GM21619 (cell line): Measurements from ENCODE around the gene APMAP.

Experiments
- ATAC-seq: cut with Tn5 transposase; IDR thresholded peaks from one replicate; pipeline ENCODE4 v1.9.1; 2021; ENCODE audit not compliant: unreplicated experiment

APMAP gene

DNA sequence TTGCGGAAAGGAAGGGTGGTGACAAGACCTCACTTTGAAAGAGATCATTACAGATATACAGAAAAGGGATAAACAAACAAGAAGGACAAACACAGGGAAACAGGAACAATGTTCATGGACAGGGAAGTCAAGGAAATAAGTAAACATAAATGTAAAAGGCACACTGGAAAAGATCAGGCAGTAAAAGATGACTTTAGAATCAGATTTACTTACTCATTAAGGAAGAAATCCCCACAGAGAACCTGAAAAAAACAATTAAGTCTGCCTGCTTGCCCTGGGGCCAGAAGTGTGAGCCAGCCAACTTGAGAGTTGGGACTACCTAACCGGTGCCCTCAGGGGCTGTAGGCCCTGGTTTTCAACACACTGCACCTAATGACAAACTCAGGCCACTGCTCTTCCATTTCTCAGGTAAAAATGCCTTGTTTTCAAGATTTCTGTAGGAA lies 1.7 kb downstream of the APMAP start:
- no peak for ATAC-seq

DNA sequence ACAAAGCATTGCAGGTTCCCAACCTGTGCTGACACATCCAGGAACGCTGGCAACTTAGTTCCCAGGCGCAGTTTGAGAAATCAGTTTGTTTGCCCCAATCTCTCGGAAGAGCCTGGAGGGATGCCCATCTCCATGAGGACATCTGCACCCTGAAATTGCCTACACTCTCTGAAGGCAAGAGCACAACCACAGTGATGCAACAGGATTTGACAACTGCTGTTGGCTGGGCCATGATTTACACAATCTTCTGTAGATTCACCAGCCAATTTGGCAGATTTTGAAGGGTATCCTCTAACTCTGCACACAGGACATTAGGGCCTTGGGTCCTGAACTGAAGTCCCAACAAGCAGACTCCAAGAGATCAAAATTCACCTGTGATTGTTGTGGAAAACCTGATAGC lies 3.4 kb downstream of the APMAP start:
- ATAC-seq = no peak

DNA sequence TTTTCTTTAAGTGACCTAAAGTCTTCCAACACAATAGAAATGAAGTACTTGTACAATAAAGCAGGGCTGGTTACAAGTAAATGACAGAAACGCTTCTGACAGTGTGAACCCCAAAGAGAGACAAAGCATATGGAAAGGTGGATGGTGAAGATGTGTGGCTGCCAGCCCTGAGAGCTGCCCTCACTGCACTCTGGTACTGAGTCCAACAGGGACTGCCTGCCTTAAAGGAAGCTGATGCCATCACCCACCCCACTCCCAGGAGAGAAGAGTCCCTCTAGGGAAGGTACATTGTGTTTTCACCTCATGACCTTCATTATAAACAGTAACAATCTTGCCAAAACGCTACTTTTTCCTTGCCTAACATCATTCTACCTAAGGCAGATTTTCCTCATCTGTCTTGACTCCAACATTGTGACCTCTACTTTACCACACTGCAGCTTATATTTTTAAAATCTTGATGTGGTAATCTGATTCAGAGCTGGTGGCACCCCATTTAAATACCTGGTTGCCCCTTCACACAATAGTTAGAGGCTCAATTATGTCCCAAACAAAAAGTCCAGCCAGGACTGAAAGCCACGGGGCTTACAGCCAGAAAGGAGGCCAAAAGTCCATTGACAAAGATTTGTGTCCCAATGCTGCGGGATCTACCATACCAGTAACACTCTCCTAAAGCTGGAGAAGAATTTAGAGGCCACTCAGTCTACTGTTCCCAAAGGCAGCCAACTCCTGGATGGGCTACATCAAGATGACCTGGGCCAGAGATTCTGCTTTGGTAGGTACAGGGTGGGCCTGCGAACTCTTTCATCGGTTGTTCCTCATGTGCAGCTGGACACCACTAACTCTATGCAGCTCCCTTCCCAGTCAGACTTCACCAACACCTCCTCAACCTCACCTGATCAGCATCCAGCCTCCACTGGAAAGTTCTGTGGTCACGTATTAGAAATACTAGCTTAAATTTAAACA lies 4.4 kb downstream of the APMAP start:
- no peak for ATAC-seq

DNA sequence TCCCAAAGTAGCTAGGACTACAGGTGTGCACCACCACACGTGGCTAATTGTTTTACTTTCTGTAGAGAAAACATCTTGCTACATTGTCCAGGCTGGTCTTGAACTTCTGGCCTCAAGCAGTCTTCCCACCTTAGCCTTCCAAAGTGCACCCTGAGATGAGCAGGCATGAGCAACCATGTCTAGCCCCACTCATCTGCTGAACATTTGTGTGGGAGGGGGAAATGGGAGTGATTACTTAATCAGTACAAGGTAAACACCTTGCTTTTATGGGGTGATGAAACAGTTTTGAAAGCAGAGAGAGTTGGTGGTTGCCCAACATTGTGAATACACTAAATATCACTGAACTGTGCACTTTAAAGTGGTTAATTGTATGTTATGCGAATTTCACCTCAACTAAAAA lies 5.3 kb downstream of the APMAP start:
- no peak for ATAC-seq

DNA sequence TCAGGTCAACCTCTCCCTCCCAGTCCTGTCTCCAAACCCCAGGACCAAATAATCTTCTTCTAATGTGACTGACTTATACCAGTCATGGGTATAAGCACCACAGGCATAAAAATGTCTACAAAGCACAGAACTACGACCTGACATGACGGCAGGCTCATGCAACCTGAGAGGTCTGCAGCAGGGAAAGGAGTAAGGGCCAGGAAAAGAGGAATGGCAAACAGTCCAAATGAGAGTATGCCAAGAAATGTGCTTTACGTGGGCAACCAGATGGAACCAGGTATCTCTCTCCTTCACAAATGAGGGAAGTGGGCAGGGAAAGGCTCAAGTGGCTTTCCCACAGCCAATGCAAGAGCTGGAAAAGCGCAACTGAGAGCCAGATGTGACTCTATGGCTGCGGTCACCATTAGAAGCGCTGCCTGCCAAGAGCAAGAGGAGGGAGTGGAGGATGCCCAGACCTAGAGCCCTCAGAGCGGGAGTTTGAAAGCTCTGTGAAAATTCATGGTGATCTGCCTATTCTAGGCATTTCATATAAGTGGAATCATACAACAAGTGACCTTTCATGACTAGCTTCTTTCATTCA lies 6.0 kb downstream of the APMAP start:
- ATAC-seq = no peak

DNA sequence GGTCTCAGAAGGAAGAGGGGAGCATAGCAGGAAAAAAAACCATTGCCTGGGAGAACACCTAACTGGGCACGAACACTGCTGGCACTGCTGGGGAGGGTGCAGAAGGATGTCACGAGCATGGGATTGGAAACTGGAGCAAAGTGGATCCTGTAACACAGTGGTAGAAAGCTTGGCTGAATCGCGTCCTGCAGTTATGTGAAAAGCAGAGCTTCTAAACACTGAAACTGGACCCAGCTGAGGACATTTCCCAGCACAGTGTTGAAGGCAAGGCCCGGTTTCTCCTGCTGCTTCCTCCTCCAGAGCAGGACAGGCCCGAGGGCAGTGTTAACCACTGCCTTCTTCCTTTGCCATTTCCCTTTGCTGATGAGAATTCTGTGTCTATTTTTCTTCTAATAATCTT lies 6.7 kb downstream of the APMAP start:
- ATAC-seq = no peak

DNA sequence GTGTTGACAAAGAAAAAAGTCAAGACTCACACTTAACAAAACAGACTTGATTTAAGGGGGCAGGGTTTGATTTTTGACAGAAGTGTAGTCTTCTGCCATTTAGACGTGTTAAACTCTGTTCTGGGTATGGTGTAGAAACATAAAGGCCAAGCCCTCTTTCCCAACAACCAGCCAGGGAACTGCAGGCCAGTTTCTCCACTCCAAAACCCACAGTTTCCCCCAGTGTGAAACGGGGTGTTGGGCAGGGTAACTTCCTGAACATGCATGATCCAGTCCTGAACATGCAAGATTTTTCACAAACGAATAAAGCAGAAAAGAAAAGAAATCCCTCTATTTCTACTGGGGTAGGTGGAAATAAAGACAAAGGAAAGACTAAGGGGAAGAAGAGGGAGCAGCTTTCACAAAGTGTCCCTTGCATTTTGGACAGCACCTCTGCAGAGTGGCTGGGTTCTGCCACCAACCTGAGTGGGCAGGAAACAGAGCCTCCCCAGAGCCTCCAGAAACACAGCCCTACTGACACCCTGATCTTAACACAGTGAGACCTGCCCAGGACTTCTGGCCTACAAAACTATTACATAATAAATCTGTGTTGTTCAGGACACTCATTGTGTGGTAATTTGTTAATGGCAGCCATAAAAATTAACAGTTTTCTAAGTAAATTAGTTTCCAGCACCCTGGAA lies 7.5 kb downstream of the APMAP start:
- no peak for ATAC-seq

DNA sequence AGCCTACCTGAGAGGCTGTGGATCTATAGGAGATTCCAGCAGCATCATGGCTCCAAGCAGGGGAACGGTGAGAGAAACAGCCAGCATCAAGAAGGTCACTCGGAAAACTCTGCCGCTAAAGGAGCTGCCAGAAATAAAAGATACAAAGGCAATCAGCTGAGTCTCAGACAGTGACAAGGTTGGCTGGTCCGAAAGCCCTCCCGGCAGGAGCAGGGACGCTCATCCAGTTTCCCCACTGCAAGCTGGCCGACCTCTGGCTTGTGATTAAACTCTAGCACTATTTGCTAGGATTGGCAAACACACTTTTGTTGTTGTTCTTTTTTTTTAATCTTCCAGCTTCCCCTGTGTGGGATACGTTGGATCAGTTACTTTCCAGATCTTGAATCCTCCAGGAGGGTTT lies 8.7 kb downstream of the APMAP start:
- no peak for ATAC-seq

DNA sequence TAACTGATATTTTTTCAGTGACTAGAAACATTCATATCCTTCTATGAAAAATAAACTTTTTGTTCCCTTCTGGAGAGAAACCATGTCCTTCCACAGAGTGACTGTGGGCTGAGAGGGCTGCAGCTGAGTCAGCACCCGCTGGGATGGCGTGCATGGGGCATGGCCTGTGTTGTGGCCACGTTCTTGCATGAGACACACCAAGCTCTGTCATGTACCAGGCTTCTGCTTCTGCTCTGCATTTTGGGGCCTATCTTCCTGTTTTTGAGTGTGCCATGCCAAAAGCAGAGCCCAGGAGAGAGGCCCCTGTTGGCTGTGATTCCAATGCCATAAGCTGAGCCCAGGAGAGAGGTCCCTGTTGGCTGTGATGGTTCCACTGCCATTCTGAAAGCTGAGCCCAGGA lies 10.8 kb downstream of the APMAP start:
- no peak for ATAC-seq

DNA sequence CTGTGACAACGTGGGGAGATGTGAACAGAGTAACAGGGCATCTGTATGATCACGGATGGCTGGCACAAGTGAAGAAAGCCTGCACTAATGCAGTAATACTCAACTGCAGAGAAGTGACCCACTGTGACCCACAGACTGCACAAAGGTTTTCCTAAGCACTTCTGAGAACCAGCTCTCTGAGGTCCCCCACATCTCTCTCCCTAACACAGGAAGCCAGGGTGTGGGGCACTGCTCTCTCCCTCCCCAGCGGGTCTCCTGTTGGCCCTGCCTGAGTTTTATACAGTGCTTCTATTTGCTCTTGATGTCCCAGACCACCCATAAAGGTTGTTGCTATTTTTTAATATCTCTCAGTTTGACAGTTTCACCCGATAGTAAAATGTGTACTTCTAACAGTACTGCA lies 11.3 kb downstream of the APMAP start:
- ATAC-seq = no peak

DNA sequence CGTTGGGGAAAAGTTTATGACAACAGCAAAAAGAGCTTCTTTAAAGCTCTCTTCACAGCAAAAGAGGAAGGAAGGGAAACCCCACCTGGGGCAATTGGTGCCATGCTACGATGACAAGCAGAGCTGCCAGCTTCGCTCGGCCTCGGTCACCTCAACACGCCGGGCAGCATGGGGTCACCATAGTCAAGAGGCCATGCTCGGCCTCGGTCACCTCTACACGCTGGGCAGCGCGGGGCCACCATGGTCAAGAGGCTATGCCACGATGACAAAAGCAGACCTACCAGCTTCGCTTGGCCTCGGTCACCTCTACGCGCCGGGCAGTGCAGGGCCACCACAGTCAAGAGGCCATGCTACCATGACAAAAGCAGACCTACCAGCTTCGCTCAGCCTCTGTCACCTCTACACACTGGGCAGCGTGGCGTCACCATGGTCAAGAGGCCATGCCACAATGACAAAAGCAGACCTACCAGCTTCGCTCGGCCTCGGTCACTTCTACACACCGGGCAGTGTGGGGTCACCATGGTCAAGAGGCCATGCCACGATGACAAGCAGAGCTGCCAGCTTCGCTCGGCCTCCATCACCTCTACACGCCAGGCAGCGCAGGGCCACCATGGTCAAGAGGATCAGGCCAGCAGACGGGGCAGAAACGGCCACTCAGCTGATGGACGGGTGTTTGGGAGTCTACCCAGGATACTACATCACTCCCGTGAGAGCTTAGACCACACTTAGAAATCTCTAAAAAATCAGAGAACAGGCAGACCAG lies 12.1 kb downstream of the APMAP start:
- ATAC-seq = no peak

DNA sequence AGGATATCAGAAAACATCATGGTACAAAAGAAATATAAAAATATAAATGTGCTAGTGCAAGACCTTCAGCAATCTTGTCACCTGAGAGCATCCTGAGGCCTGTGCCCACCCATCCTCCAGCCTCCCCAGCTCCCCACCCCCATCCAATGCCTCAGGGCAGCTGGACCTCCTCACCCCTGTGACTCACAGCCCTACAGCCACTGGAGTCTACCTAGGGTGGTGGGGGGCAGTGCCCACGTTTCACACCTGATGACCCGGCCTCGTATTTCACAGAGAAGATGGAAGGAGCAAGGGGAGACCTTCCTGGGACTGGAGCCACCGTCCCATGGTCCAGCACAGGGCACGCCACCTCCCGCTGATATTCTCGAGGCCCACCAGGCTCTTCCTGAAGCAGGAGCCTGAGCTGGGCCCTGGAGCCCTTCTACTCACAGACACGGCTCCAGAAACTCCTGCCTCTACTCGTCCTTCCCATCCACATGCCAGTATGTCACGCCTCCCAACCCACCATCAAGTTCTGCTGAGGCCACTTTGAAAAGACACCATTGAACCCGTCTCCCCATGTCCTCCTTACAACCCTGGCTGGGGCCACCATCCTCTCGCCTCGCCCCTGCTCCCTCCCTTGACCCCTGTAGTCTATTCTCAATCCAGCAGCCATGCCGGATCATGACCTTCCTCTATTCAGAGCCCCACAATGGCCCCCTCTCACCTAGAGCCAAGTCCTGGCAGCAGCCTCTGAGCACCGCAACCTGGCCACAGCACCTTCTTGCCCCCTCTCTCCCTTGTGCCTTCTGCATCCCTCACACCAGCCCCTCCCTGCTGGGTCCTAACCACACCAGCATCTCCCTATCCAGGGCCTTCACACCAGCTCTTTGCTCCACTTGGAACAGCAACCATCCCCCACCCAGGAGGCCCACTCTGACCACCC lies 13.3 kb downstream of the APMAP start:
- no peak for ATAC-seq

DNA sequence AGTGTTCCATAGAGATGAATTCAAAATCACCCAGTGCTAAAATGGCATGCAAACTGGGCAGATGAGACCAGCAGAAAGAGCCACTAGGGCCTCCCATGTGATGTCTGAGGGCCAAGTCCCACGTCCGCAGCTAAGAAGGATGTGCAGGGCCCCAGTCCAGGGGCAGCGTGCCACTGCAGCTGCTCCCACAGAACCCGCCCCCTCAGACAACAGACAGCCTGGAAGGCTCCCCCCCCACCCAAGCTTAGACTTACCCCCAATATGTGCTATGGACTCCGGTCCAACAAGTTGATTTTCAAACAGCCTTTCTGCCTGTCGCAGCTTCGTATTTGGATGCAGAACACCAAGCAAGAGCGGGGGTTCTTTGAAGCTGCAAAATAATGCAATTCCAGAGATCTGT lies 14.0 kb downstream of the APMAP start:
- ATAC-seq = no peak

DNA sequence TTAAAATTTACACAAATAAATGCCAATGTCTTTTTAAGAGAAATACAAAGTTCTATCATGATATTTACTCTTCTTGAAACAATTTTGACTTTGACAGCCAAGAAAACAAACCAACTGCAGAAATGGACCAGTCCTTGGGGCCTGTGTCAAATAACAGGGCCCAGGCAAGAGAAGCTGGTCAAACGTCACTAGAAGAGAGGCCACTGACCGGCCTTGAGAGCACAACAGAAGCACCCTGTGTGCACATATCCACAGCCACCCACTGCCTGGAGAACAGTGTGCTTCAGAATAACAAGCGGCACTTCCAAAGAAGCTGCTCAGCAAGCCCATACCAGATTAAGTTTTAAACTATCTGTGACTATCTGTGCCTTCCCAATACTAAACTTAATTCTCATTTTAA lies 14.8 kb downstream of the APMAP start:
- ATAC-seq = no peak

DNA sequence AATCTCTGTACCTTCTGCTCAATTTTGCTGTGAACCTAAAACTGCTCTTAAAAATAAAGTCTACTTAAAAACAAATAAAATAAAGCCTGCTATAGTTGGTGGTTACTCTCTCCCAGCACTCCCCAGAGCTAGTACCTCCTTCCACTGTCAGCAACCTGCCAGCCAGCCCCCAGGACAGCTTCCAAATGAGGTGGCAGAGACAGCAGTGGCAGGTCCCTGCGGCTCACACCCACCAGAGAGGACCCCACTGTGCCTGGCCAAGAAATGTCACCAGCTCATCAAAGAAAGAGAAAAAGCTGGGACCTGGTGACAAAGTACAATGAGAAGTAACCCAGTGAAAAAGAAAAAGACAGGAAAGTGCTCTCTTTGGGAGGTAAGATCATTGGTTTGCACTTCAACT lies 15.2 kb downstream of the APMAP start:
- no peak for ATAC-seq

DNA sequence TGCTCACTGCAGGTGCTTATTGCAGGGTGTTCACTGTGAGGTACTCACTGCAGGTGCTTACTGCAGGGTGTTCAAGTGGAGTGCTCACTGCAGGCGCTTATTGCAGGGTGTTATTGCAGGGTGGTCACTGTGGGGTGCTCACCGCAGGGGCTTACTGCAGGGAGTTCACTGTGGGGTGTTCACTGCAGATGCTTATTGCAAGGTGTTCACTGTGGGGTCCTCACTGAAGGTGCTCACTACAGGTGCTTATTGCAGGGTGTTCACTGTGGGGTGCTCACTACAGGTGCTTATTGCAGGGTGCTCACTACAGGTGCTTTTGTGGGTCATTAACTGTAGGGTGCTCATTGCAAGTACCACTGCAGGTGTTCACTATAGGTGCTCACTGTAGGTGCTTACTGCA lies 20.2 kb downstream of the APMAP start:
- ATAC-seq = no peak

DNA sequence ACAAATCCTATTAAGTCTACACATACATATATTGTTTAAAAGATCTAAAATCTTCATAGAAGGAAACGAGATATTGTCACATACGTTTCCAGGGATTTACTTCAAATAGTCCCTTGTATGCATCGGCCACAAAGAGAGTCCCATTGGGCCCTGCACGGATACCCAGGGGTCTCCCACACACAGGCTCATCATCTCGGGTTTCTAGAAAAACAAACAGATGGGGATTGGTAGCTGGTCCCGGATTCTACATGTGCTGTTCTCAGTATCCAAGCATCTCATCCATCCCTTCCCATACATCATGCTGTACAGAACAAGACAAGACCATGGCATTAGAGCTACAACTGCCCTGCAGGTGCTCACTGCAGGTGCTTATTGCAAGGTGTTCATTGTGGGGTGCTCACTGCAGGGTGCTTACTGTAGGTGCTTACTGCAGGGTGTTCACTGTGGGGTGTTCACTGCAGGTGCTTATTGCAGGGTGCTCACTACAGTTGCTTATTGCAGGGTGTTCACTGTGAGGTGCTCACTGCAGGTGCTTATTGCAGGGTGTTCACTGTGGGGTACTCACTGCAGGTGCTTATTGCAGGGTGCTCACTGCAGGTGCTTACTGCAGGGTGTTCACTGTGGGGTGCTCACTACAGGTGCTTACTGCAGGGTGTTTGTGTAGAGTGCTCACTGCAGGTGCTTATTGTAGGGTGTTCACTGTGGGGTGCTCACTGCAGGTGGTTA lies 21.0 kb downstream of the APMAP start:
- no peak for ATAC-seq

DNA sequence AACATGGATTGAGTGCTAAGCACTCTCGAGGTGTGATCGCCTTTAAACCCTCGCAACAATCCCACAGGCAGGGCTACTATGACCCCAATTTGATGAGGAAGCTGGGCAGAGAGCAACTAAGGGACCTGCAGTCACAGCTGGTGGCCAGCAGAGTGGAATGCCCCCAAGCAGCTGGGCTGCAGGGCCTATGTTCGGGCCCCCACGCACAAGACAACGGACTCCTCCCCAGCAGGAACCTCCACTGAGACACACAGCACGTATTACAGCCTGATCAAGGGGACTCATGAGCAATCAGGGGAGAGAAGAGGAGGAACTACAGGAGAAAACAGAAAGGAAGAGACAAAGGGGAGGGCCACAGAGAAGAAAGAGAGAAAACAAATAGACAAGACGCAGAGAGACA lies 21.8 kb downstream of the APMAP start:
- ATAC-seq = no peak

DNA sequence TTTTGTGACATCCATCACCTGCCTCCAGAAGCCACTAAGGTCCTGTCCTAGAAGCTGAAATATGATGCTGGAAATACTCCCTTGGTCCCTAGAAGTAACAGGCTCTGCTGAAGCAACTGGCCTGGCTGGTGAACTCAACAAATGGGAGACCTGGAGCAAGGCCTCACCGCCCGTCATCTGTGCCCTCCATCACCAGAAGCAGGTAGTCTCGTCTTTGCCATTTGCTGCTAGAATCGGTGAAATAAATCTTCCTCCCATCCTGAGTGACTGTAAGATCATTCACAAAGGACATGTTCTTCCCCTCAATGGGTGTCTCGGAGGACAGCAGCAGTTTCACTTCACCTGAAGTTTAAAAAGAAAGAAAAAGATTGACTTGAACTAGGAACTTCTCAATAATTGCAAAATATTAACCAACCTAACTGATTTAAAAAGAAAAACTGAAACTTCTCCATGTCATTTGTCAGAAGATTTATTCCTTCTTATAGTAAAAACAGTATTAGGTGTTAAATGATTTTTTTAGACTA lies 22.5 kb downstream of the APMAP start:
- ATAC-seq = no peak
